HepG2 (cell line): ENCODE data around the gene ADSL. TPM values are rescaled to one million over a fixed set of nuclear protein-coding genes. Genes with fewer than 3 reads are reported as not detected.

ENCODE experiments used
- ATAD3A ChIP-seq: sonication (generic); formaldehyde crosslinking; IDR thresholded peaks from 2 replicates; pipeline ENCODE4 v1.4.0; 2020; ENCODE audit warnings: missing genetic modification reagents
- ESRRA ChIP-seq: sonication (generic); formaldehyde crosslinking; IDR thresholded peaks from 2 replicates; pipeline ENCODE4 v1.5.1; 2020; ENCODE audit warnings: mild to moderate bottlenecking, low read depth, missing genetic modification reagents
- FOXJ3 ChIP-seq: sonication (generic); formaldehyde crosslinking; IDR thresholded peaks from 2 replicates; pipeline ENCODE4 v1.4.0; 2020; ENCODE audit warnings: missing genetic modification reagents, mild to moderate bottlenecking, borderline replicate concordance
- GATA4 ChIP-seq: sonication (generic); IDR thresholded peaks from 2 replicates; pipeline ENCODE4 v1.6.1; 2016; ENCODE audit warnings: antibody characterized with exemption, low read depth, borderline replicate concordance
- GATAD2A ChIP-seq: IDR thresholded peaks from 2 replicates; pipeline ENCODE4 v1.6.1; 2016
- GTF2F1 ChIP-seq: fragments of 150-350 bp; IDR thresholded peaks from 2 replicates; pipeline ENCODE4 v1.6.1; 2014; ENCODE audit warnings: low read length
- MED13 ChIP-seq: sonication (generic); formaldehyde crosslinking; IDR thresholded peaks from 2 replicates; pipeline ENCODE4 v1.5.0; 2020; ENCODE audit warnings: missing genetic modification reagents
- PBX3 ChIP-seq: sonication (generic); formaldehyde crosslinking; IDR thresholded peaks from 2 replicates; pipeline ENCODE4 v1.8.1; 2023; ENCODE audit warnings: missing genetic modification reagents, inconsistent platforms, borderline replicate concordance
- PITX1 ChIP-seq: sonication (generic); formaldehyde crosslinking; IDR thresholded peaks from 2 replicates; pipeline ENCODE4 v1.5.1; 2020; ENCODE audit warnings: mild to moderate bottlenecking, missing genetic modification reagents
- POLR2G ChIP-seq: fragments of 200-400 bp; formaldehyde crosslinking; IDR thresholded peaks from 2 replicates; pipeline ENCODE4 v1.6.1; 2018; ENCODE audit warnings: mild to moderate bottlenecking, low read depth, low read length, moderate library complexity
- SAP130 ChIP-seq: IDR thresholded peaks from 2 replicates; pipeline ENCODE4 v1.6.1; 2016; ENCODE audit warnings: low read depth
- TP53 ChIP-seq: sonication (generic); formaldehyde crosslinking; conservative IDR thresholded peaks from 2 replicates; pipeline ENCODE4 v1.4.0; 2020; ENCODE audit warnings: missing genetic modification reagents
- ZBTB10 ChIP-seq: sonication (generic); formaldehyde crosslinking; IDR thresholded peaks from 2 replicates; pipeline ENCODE4 v1.4.0; 2020; ENCODE audit warnings: missing genetic modification reagents, borderline replicate concordance
- ZNF20 ChIP-seq: sonication (generic); formaldehyde crosslinking; IDR thresholded peaks from 2 replicates; pipeline ENCODE4 v1.4.0; 2020; ENCODE audit warnings: mild to moderate bottlenecking, moderate library complexity, missing genetic modification reagents
- ZNF513 ChIP-seq: sonication (generic); formaldehyde crosslinking; conservative IDR thresholded peaks from 2 replicates; pipeline ENCODE4 v1.5.0; 2020; ENCODE audit warnings: missing genetic modification reagents
- ZNF558 ChIP-seq: sonication (generic); formaldehyde crosslinking; IDR thresholded peaks from 2 replicates; pipeline ENCODE4 v1.9.0; 2022; ENCODE audit warnings: mild to moderate bottlenecking, missing genetic modification reagents, borderline replicate concordance
- ZNF574 ChIP-seq: sonication (generic); formaldehyde crosslinking; IDR thresholded peaks from 2 replicates; pipeline ENCODE4 v1.4.0; 2020; ENCODE audit warnings: missing genetic modification reagents
- ZNF607 ChIP-seq: sonication (generic); formaldehyde crosslinking; IDR thresholded peaks from 2 replicates; pipeline ENCODE4 v1.5.1; 2020; ENCODE audit warnings: missing genetic modification reagents, mild to moderate bottlenecking, borderline replicate concordance
- ZNF672 ChIP-seq: sonication (generic); formaldehyde crosslinking; IDR thresholded peaks from 2 replicates; pipeline ENCODE4 v1.8.1; 2022; ENCODE audit warnings: missing genetic modification reagents
- ZNF788 ChIP-seq: sonication (generic); formaldehyde crosslinking; IDR thresholded peaks from 2 replicates; pipeline ENCODE4 v1.5.0; 2020; ENCODE audit warnings: mild to moderate bottlenecking, missing genetic modification reagents, borderline replicate concordance
- polyA plus RNA-seq, 8 experiments: library from polyadenylated mRNA; depleted of rRNA in 3 of 8; stranded (reverse) in 7 of 8; unstranded in 1 of 8; fragments of >200 nt; fragmentation: Illumina TruSeq in 4 of 8; extraction: Trizol in 4 of 8; gene quantifications; 2 replicates each; pipeline versions ENCODE4 v1.2.1 to v1.2.3, GENCODE V29; 2011 to 2016; ENCODE audit warnings: low read depth in 4 of 8, missing spikeins in 1 of 8, mixed read lengths in 1 of 8; ENCODE audit not compliant: insufficient read depth in 1 of 8
- total RNA-seq, 5 experiments: library from RNA; depleted of rRNA; stranded (reverse); fragments of >200 nt; fragmentation: Illumina TruSeq; extraction: Trizol; gene quantifications; 2 replicates each; pipeline ENCODE4 v1.2.3, GENCODE V29; 2016; ENCODE audit warnings: low read depth in 1 of 5

The ADSL gene
- total and polyA plus RNA-seq, 2 of the 13 experiments (the other 11 are each of a cell fraction or from before 2014, with no cell fraction given), result 123 to 174 TPM

- TF ChIP-seq SAP130 (CRISPR knock-in tag) (peak; percentile 99), ZNF607 (peak; percentile 85; the same call in 1 of the 2 replicates), GATA4 (peak; percentile 86; the same call in 1 of the 2 replicates), POLR2G (peak; percentile 99), MED13 (CRISPR knock-in tag) (peak; percentile 62; the same call in 1 of the 2 replicates), ZNF574 (CRISPR knock-in tag) (peak; percentile 95), ZNF513 (0 out of 2 replicates have a peak, but pooled peaks have one; percentile 75), ATAD3A (CRISPR knock-in tag) (no peak), ESRRA (CRISPR knock-in tag) (peak; percentile 54; the same call in 1 of the 2 replicates), TP53 (peak; percentile 33; the same call in 1 of the 2 replicates), FOXJ3 (peak; percentile 63; the same call in 1 of the 2 replicates), PITX1 (CRISPR knock-in tag) (peak; percentile 77), PBX3 (CRISPR knock-in tag) (0 out of 2 replicates have a peak, but pooled peaks have one; percentile 81), ZBTB10 (CRISPR knock-in tag) (no peak), GATAD2A (CRISPR knock-in tag) (peak; percentile 64; the same call in 1 of the 2 replicates), ZNF20 (CRISPR knock-in tag) (no peak; the same call in 1 of the 2 replicates), ZNF788 (CRISPR knock-in tag) (peak; percentile 71; the same call in 1 of the 2 replicates), ZNF672 (CRISPR knock-in tag) (no peak), ZNF558 (CRISPR knock-in tag) (peak; percentile 71), GTF2F1 (no peak)
Measured at GRCh38 chr22:40346185-40347118, at the start of gene ADSL (continued).
